ENCODE results near the gene ANKRD18A. TPM values are rescaled to one million over a fixed set of nuclear protein-coding genes. Genes with fewer than 3 reads are reported as not detected.

The ANKRD18A gene
- total RNA-seq, 1 donor from 2014 or later, result 14.2 TPM

DNA sequence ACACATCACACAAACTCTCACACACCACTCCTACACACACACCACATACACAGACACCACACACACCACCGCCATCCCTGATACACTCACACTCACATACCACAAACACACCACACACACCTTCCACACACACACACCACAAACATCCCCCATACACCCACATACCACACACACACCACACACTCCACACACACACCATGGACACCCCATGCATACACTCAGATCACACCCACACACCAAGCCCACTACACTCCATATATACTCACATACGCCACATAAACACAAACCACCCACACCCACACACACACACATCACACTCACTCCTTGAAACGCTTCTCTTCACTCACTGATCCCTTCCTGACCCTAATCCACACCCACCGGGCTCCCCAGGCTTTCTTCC is 9.1 kb upstream of the ANKRD18A start:
- peaks cover 19% of the 10 kb centered on the region for H3K27me3 Mint-ChIP-seq (ENCODE audit: unreplicated experiment)
- peaks cover 11% of the 10 kb centered on the region for H3K9me3 Mint-ChIP-seq (ENCODE audit: unreplicated experiment)
- TF ChIP-seq, protein P1, sequence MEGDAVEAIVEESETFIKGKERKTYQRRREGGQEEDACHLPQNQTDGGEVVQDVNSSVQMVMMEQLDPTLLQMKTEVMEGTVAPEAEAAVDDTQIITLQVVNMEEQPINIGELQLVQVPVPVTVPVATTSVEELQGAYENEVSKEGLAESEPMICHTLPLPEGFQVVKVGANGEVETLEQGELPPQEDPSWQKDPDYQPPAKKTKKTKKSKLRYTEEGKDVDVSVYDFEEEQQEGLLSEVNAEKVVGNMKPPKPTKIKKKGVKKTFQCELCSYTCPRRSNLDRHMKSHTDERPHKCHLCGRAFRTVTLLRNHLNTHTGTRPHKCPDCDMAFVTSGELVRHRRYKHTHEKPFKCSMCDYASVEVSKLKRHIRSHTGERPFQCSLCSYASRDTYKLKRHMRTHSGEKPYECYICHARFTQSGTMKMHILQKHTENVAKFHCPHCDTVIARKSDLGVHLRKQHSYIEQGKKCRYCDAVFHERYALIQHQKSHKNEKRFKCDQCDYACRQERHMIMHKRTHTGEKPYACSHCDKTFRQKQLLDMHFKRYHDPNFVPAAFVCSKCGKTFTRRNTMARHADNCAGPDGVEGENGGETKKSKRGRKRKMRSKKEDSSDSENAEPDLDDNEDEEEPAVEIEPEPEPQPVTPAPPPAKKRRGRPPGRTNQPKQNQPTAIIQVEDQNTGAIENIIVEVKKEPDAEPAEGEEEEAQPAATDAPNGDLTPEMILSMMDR (IDR thresholded peaks at IDR 0.05), result no peak
- H3K4me3 Mint-ChIP-seq (ENCODE audit: unreplicated experiment), result no peak overlapping the region
- DNase-seq (ENCODE audit: extremely low spot score, unreplicated experiment), result no peak
- peaks cover 3% of the 10 kb centered on the region for H3K36me3 Mint-ChIP-seq (ENCODE audit: unreplicated experiment)
- H3K27ac Mint-ChIP-seq (ENCODE audit: unreplicated experiment), result no peak overlapping the region
- H3K4me1 Mint-ChIP-seq (ENCODE audit: unreplicated experiment), result no peaks in the 10 kb centered on the region

DNA sequence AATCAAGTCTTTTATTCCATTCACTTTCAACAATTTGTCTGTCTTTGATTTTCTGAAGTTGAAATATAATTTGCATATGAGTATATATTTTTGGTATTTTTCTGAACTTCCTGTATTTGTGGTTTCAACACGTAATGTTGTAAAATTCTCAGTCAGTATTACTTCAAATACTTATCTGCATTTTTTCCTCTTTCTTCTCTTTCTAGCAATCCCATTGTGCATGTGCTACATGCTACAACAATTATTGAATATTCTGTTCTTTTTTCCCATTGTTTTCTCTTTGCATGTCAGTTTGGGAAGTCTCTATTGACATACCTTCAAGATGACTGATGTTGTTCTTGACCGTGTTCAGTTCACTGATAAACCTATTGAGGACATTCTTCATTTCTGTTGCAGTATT is 5.6 kb upstream of the ANKRD18A start:
- H3K4me3 Mint-ChIP-seq (ENCODE audit: unreplicated experiment), result no peak overlapping the region
- H3K36me3 Mint-ChIP-seq (ENCODE audit: unreplicated experiment), result peaks cover 10% of the 10 kb centered on the region

DNA sequence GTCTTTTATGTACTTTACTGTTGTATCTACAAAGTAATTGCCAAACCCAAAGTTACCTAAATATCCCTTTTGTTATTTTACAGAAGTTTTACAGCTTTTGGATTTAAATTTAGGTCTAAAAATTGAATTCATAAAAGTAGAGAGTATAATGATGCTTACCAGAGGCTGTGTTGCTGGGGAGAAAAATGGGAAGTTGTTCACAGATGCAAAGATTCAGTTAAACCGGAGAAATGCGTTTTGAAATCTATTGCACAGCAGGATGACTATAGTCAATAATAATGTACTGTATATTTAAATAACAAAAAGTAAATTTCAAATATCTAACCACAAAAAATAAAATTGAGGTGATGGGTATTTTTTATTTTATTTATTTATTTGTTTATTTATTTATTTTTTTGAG is 2.6 kb upstream of the ANKRD18A start:
- peaks cover 13% of the 10 kb centered on the region for H3K27me3 Mint-ChIP-seq (ENCODE audit: unreplicated experiment)
- peak overlapping the region; percentile 75 for H3K4me3 Mint-ChIP-seq (ENCODE audit: unreplicated experiment)
- H3K4me1 Mint-ChIP-seq (ENCODE audit: unreplicated experiment), result peaks cover 18% of the 10 kb centered on the region
- H3K36me3 Mint-ChIP-seq (ENCODE audit: unreplicated experiment), result peaks cover 10% of the 10 kb centered on the region
- H3K9me3 Mint-ChIP-seq (ENCODE audit: unreplicated experiment), result peaks cover 18% of the 10 kb centered on the region
- TF ChIP-seq, protein P1 (IDR thresholded peaks at IDR 0.05), result no peak
- H3K27ac Mint-ChIP-seq (ENCODE audit: unreplicated experiment), result no peak overlapping the region
- no peak for DNase-seq (ENCODE audit: extremely low spot score, unreplicated experiment)

More for the DNA sequence above, 5.6 kb upstream of the ANKRD18A start:
- TF ChIP-seq, protein P1 (IDR thresholded peaks at IDR 0.05), result no peak
- peaks cover 9% of the 10 kb centered on the region for H3K27me3 Mint-ChIP-seq (ENCODE audit: unreplicated experiment)
- peaks cover 18% of the 10 kb centered on the region for H3K9me3 Mint-ChIP-seq (ENCODE audit: unreplicated experiment)
- DNase-seq (ENCODE audit: extremely low spot score, unreplicated experiment), result no peak
- H3K4me1 Mint-ChIP-seq (ENCODE audit: unreplicated experiment), result peaks cover 10% of the 10 kb centered on the region
- no peak overlapping the region for H3K27ac Mint-ChIP-seq (ENCODE audit: unreplicated experiment)

DNA sequence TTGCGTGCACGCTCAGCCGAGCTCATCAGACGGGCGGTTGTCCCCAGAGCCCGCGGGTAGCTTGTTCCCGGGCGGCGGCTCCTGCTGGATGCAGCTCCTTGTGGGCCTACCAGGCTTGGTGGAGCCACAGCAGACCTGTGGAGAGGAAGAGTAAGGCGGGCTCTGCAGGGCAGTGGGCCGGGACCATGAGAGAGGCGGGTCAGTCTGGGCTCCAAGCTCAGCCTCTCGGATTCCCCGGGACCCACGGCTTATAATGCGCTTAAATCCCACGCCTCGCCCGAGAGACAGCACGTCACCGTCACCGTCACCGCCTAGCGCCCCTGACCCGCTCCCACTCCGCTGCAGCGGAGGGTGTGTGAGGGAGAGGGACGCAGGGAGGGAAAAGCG is 1.9 kb upstream of the ANKRD18A start:
- Mint-ChIP-seq H3K4me1 (ENCODE audit: unreplicated experiment) (peaks cover 18% of the 10 kb centered on the region), H3K9me3 (ENCODE audit: unreplicated experiment) (peaks cover 18% of the 10 kb centered on the region), H3K4me3 (ENCODE audit: unreplicated experiment) (peak overlapping the region; percentile 75), H3K36me3 (ENCODE audit: unreplicated experiment) (peaks cover 10% of the 10 kb centered on the region), H3K27me3 (ENCODE audit: unreplicated experiment) (peaks cover 13% of the 10 kb centered on the region), H3K27ac (ENCODE audit: unreplicated experiment) (peak overlapping the region; percentile 44)
- no peak for DNase-seq (ENCODE audit: extremely low spot score, unreplicated experiment)
- TF ChIP-seq, protein P1 (IDR thresholded peaks at IDR 0.05), result no peak

DNA sequence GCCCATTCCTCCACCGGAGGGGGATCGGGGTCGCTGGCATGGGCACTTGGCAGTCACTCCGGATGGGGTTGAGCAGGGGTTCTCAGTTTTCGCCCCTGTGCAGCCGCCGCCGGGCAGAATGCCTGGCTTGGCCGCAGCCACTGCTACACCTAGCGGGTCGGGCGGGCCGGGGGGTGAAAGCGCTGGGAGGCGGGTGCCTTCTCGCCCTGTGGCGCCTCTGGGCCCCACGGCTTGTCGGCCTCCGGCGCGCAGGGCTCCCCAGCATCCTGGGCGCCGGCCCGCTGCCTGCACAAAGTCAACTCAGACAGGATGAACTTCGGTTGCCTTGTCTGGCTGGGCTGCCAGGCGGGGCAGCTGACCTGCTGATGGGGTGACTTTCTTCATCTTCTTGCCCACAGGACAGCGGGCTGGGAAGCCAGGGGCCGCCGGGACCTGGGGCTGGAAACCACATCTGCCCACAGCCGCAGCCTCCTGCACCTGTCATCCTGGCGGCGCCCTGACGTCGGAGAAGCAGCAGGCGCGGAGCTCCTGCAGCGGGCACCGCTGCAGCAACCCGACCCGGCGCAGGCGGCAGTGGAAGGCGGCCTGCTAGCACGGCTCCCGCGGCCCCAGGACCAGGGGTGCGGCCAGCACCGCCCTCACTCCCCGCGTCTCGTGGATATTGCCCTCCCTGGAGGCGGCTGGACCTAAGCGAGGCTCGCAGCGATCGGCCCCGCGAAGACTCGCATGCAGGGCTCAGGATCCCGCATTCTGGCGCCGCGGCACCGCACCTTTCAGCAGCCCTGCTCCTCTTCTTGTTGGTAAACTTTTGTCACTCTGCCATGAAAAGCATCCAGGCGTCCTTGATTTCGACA is 1.3 kb upstream of the ANKRD18A start:
- TF ChIP-seq, protein P1 (IDR thresholded peaks at IDR 0.05), result no peak
- Mint-ChIP-seq H3K27ac (ENCODE audit: unreplicated experiment) (peak overlapping the region; percentile 44), H3K4me1 (ENCODE audit: unreplicated experiment) (peaks cover 18% of the 10 kb centered on the region), H3K9me3 (ENCODE audit: unreplicated experiment) (peaks cover 15% of the 10 kb centered on the region), H3K4me3 (ENCODE audit: unreplicated experiment) (peak overlapping the region; percentile 75), H3K36me3 (ENCODE audit: unreplicated experiment) (peaks cover 10% of the 10 kb centered on the region), H3K27me3 (ENCODE audit: unreplicated experiment) (peaks cover 13% of the 10 kb centered on the region)
- no peak for DNase-seq (ENCODE audit: extremely low spot score, unreplicated experiment)

Measured in osteocyte (in vitro differentiated cells).